ENCODE measurements around the gene HLA-DRB1.

DNA sequence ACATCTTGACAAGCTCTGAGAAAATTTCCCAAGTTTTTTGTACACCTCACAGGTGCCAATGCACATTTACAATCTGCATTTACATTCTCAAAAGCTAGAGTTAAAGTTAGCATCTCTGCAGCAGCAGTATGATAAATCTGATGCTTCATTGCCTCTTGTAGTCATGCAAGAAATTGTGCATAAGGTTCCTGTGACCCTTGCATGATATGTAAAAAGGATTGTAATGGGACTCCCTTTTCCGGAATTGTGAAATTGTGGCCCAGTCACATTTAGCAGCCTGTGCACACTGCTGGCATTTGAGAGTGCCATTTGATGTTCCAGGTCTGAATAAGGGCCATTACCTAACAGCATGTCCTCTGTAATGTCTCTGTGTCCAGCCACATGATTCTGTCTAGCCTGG is 24.1 kb downstream of the HLA-DRB1 start:
- TF ChIP-seq, protein P1, sequence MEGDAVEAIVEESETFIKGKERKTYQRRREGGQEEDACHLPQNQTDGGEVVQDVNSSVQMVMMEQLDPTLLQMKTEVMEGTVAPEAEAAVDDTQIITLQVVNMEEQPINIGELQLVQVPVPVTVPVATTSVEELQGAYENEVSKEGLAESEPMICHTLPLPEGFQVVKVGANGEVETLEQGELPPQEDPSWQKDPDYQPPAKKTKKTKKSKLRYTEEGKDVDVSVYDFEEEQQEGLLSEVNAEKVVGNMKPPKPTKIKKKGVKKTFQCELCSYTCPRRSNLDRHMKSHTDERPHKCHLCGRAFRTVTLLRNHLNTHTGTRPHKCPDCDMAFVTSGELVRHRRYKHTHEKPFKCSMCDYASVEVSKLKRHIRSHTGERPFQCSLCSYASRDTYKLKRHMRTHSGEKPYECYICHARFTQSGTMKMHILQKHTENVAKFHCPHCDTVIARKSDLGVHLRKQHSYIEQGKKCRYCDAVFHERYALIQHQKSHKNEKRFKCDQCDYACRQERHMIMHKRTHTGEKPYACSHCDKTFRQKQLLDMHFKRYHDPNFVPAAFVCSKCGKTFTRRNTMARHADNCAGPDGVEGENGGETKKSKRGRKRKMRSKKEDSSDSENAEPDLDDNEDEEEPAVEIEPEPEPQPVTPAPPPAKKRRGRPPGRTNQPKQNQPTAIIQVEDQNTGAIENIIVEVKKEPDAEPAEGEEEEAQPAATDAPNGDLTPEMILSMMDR (IDR thresholded peaks at IDR 0.05; ENCODE audit: borderline replicate concordance, extremely low read depth, low read length, poor library complexity, severe bottlenecking) = no peak
- TF ChIP-seq EZH2 (IDR thresholded peaks at IDR 0.05; ENCODE audit: borderline replicate concordance, low read depth, low read length, severe bottlenecking) = no peak
